Transverse colon (tissue), 4 donors: ENCODE measurements around the gene PDE6G.

Experiments
- EP300 ChIP-seq: sonication (generic); formaldehyde crosslinking; IDR thresholded peaks from one replicate; pipeline ENCODE4 v1.6.1; 2017; ENCODE audit warnings: antibody characterized with exemption, low read depth
- POLR2A ChIP-seq: fragments of 450-650 bp; IDR thresholded peaks from one replicate; pipeline ENCODE4 v1.6.1; 2016; ENCODE audit warnings: antibody characterized with exemption, mild to moderate bottlenecking, moderate library complexity
- POLR2AphosphoS5 ChIP-seq, 3 donors: sonication (generic); formaldehyde crosslinking; IDR thresholded peaks; one replicate each; pipeline ENCODE4 v1.6.1; 2016; ENCODE audit warnings: antibody characterized with exemption in 3 of 3
- TF ChIP-seq, protein P1 (sequence below), 5 experiments: fragments of 200-600 bp in 3 of 5; fragments of 450-650 bp in 2 of 5; sonication (generic) in 3 of 5; IDR thresholded peaks; 1 replicate in 2 of 5; 2 replicates in 3 of 5; pipeline ENCODE4 v1.5.1; 2016 to 2017; ENCODE audit warnings: antibody characterized with exemption in 5 of 5, inconsistent platforms in 3 of 5, mild to moderate bottlenecking in 2 of 5, moderate library complexity in 1 of 5

DNA sequence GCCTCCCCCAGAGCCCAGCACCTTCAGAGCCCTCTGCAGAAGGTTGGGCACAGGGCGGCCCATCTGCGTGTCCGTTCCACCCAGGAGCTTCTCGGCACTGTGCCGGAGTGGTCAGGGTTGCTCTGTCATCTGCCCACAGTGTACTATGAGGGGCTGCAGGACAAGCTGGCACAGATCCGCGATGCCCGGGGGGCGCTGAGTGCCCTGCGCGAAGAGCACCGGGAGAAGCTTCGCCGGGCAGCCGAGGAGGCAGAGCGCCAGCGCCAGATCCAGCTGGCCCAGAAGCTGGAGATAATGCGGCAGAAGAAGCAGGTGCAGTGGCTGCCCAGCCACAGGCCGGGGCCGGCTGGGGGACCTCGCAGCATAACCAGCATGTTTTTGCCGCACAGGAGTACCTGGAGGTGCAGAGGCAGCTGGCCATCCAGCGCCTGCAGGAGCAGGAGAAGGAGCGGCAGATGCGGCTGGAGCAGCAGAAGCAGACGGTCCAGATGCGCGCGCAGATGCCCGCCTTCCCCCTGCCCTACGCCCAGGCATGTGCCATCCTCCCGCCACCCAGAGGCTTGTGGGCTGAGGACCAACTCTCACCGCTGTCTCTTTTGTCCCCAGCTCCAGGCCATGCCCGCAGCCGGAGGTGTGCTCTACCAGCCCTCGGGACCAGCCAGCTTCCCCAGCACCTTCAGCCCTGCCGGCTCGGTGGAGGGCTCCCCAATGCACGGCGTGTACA, 40.0 kb upstream of the PDE6G start:
- TF ChIP-seq EP300: no peak
- TF ChIP-seq, protein P1, sequence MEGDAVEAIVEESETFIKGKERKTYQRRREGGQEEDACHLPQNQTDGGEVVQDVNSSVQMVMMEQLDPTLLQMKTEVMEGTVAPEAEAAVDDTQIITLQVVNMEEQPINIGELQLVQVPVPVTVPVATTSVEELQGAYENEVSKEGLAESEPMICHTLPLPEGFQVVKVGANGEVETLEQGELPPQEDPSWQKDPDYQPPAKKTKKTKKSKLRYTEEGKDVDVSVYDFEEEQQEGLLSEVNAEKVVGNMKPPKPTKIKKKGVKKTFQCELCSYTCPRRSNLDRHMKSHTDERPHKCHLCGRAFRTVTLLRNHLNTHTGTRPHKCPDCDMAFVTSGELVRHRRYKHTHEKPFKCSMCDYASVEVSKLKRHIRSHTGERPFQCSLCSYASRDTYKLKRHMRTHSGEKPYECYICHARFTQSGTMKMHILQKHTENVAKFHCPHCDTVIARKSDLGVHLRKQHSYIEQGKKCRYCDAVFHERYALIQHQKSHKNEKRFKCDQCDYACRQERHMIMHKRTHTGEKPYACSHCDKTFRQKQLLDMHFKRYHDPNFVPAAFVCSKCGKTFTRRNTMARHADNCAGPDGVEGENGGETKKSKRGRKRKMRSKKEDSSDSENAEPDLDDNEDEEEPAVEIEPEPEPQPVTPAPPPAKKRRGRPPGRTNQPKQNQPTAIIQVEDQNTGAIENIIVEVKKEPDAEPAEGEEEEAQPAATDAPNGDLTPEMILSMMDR (IDR thresholded peaks at IDR 0.05): no peak
- TF ChIP-seq POLR2AphosphoS5 (IDR thresholded peaks at IDR 0.05): no peak
- no peak for TF ChIP-seq POLR2A
